Measurements from ENCODE around the gene ZEB1.

DNA sequence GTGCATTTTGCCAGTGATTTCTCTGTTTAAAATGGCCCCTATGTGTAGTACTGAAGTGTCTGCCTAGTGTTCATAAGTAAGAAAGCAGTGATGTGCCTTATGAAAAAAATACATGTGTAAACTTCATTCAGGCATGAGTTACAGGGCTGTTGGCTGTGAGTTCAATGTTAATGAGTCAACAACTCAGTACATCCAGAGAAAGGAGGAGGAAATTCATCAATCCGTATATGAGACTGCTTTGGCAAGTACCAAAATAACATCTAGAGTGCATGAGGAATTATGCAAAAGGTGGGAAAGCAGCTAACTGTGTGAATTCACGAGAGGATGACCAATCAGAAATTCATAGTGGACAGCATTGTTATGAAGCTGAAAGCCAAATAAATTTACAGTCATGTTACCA lies 255.6 kb downstream of the ZEB1 start:
- TF ChIP-seq, protein P1, sequence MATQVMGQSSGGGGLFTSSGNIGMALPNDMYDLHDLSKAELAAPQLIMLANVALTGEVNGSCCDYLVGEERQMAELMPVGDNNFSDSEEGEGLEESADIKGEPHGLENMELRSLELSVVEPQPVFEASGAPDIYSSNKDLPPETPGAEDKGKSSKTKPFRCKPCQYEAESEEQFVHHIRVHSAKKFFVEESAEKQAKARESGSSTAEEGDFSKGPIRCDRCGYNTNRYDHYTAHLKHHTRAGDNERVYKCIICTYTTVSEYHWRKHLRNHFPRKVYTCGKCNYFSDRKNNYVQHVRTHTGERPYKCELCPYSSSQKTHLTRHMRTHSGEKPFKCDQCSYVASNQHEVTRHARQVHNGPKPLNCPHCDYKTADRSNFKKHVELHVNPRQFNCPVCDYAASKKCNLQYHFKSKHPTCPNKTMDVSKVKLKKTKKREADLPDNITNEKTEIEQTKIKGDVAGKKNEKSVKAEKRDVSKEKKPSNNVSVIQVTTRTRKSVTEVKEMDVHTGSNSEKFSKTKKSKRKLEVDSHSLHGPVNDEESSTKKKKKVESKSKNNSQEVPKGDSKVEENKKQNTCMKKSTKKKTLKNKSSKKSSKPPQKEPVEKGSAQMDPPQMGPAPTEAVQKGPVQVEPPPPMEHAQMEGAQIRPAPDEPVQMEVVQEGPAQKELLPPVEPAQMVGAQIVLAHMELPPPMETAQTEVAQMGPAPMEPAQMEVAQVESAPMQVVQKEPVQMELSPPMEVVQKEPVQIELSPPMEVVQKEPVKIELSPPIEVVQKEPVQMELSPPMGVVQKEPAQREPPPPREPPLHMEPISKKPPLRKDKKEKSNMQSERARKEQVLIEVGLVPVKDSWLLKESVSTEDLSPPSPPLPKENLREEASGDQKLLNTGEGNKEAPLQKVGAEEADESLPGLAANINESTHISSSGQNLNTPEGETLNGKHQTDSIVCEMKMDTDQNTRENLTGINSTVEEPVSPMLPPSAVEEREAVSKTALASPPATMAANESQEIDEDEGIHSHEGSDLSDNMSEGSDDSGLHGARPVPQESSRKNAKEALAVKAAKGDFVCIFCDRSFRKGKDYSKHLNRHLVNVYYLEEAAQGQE (IDR thresholded peaks at IDR 0.05; ENCODE audit: low read depth) = no peak
- TF ChIP-seq, protein P2, sequence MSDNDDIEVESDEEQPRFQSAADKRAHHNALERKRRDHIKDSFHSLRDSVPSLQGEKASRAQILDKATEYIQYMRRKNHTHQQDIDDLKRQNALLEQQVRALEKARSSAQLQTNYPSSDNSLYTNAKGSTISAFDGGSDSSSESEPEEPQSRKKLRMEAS (IDR thresholded peaks at IDR 0.05) = no peak
- TF ChIP-seq TCF12 (IDR thresholded peaks at IDR 0.05; ENCODE audit: low read depth) (no peak), ZBTB7A (IDR thresholded peaks at IDR 0.05; ENCODE audit: low read depth) (no peak), RAD21 (IDR thresholded peaks at IDR 0.05; ENCODE audit: low read depth) (no peak), CREB1 (IDR thresholded peaks at IDR 0.05; ENCODE audit: low read depth) (no peak), YY1 (IDR thresholded peaks at IDR 0.05; ENCODE audit: low read depth) (no peak), TAF1 (IDR thresholded peaks at IDR 0.05; ENCODE audit: low read depth) (no peak), EP300 (IDR thresholded peaks at IDR 0.05; ENCODE audit: borderline replicate concordance) (no peak), CEBPB (IDR thresholded peaks at IDR 0.05) (no peak), EGR1 (IDR thresholded peaks at IDR 0.05) (no peak)
- TF ChIP-seq, protein P3, sequence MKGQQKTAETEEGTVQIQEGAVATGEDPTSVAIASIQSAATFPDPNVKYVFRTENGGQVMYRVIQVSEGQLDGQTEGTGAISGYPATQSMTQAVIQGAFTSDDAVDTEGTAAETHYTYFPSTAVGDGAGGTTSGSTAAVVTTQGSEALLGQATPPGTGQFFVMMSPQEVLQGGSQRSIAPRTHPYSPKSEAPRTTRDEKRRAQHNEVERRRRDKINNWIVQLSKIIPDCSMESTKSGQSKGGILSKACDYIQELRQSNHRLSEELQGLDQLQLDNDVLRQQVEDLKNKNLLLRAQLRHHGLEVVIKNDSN (IDR thresholded peaks at IDR 0.05) = no peak
